ENCODE results near the gene SOX1.

SOX1 gene

GRCh38 chr13:112057736-112058518, 9.0 kb upstream of the SOX1 start:
- TF ChIP-seq CTCF (IDR thresholded peaks at IDR 0.05), result no peak
- Histone ChIP-seq H3K27me3 (ENCODE audit: control insufficient read depth, insufficient read depth, low read length) (peaks cover 16% of the 10 kb centered on the region), H2AFZ (no peak overlapping the region), H3K27ac (no peak overlapping the region), H3K4me1 (no peaks in the 10 kb centered on the region), H3K4me3 (ENCODE audit: low read depth, low read length) (no peak overlapping the region), H3K79me2 (no peaks in the 10 kb centered on the region), H3K9me3 (ENCODE audit: control insufficient read depth, low read length) (no peaks in the 10 kb centered on the region), H3K4me2 (ENCODE audit: low read length) (no peak overlapping the region), H3K9ac (no peak overlapping the region), H3K36me3 (ENCODE audit: control insufficient read depth, insufficient read depth, low read length) (no peaks in the 10 kb centered on the region)

- no peak for TF ChIP-seq CTCF (IDR thresholded peaks at IDR 0.05)
- H3K27me3 ChIP-seq (ENCODE audit: control insufficient read depth, insufficient read depth, low read length), result peaks cover 19% of the 10 kb centered on the region
- no peak overlapping the region for H2AFZ ChIP-seq
Observed at GRCh38 chr13:112058519-112058873, 8.5 kb upstream of the SOX1 start.

GRCh38 chr13:112058941-112059340, 8.0 kb upstream of the SOX1 start:
- Histone ChIP-seq H3K36me3 (ENCODE audit: control insufficient read depth, insufficient read depth, low read length) (no peaks in the 10 kb centered on the region), H3K9me3 (ENCODE audit: control insufficient read depth, low read length) (no peaks in the 10 kb centered on the region), H3K4me2 (ENCODE audit: low read length) (no peak overlapping the region), H3K4me3 (ENCODE audit: low read depth, low read length) (no peak overlapping the region), H3K79me2 (no peaks in the 10 kb centered on the region), H3K27ac (no peak overlapping the region), H3K9ac (no peak overlapping the region), H2AFZ (no peak overlapping the region), H3K4me1 (no peaks in the 10 kb centered on the region), H3K27me3 (ENCODE audit: control insufficient read depth, insufficient read depth, low read length) (peaks cover 22% of the 10 kb centered on the region)
- no peak for TF ChIP-seq CTCF (IDR thresholded peaks at IDR 0.05)

More at GRCh38 chr13:112058519-112058873, 8.5 kb upstream of the SOX1 start:
- no peak overlapping the region for H3K9ac ChIP-seq
- H3K4me2 ChIP-seq (ENCODE audit: low read length), result no peak overlapping the region
- no peak overlapping the region for H3K4me3 ChIP-seq (ENCODE audit: low read depth, low read length)
- H3K36me3 ChIP-seq (ENCODE audit: control insufficient read depth, insufficient read depth, low read length), result no peaks in the 10 kb centered on the region
- H3K79me2 ChIP-seq, result no peaks in the 10 kb centered on the region
- H3K27ac ChIP-seq, result no peak overlapping the region
- no peaks in the 10 kb centered on the region for H3K9me3 ChIP-seq (ENCODE audit: control insufficient read depth, low read length)
- H3K4me1 ChIP-seq, result no peaks in the 10 kb centered on the region

GRCh38 chr13:112059457-112060281, 7.3 kb upstream of the SOX1 start:
- Histone ChIP-seq H3K4me2 (ENCODE audit: low read length) (no peak overlapping the region), H3K27me3 (ENCODE audit: control insufficient read depth, insufficient read depth, low read length) (peaks cover 29% of the 10 kb centered on the region)

More at GRCh38 chr13:112059457-112060281, 7.3 kb upstream of the SOX1 start:
- H3K4me3 ChIP-seq (ENCODE audit: low read depth, low read length), result no peak overlapping the region
- no peak overlapping the region for H2AFZ ChIP-seq
- no peaks in the 10 kb centered on the region for H3K36me3 ChIP-seq (ENCODE audit: control insufficient read depth, insufficient read depth, low read length)
- H3K9ac ChIP-seq, result no peak overlapping the region
- no peak overlapping the region for H3K27ac ChIP-seq
- H3K4me1 ChIP-seq, result no peaks in the 10 kb centered on the region
- H3K79me2 ChIP-seq, result no peaks in the 10 kb centered on the region
- TF ChIP-seq CTCF (IDR thresholded peaks at IDR 0.05), result no peak
- no peaks in the 10 kb centered on the region for H3K9me3 ChIP-seq (ENCODE audit: control insufficient read depth, low read length)

Measured in parathyroid adenoma (tissue), 2 donors.